PC-3 (cell line): Measurements from ENCODE around the gene CD320. TPM values are rescaled to one million over a fixed set of nuclear protein-coding genes. Genes with fewer than 3 reads are reported as not detected.
"Not testable (repeated sequence)": the region's sequence is repeated elsewhere in the genome, so short reads cannot be mapped to it uniquely, and the experiment has no call there.

Experiments
- ATAC-seq: fragments of 200-7000 bp; cut with Tn5 transposase; 2 replicates; pipeline ENCODE4 v1.9.1; 2020; ENCODE audit warnings: mild to moderate bottlenecking, moderate library complexity
- BruUV-seq: library from RNA; stranded (reverse); fragments of 400-500 nt; replicated peaks from 2 replicates; lab custom pipeline; 2021; lab: Mats Ljungman, UMichigan
- CTCF ChIA-PET: fragments of 300-600 bp; sonication (Branson Sonifier 250); formaldehyde crosslinking; loops from one replicate; lab custom pipeline; 2022; ENCODE audit warnings: antibody characterized with exemption; lab: Charles Lee
- POLR2A ChIA-PET: fragments of 300-600 bp; sonication (Branson Sonifier 250); formaldehyde crosslinking; loops from one replicate; lab custom pipeline; 2022; ENCODE audit warnings: antibody characterized with exemption; ENCODE audit not compliant: unreplicated experiment; lab: Charles Lee
- DNase-seq: peaks from one replicate; pipeline ENCODE4 v3.0.0-alpha.2; 2015
- H2AFZ ChIP-seq: fragments of 300-600 bp; sonication (generic); 2 replicates; pipeline ENCODE4 v1.6.0; 2016; ENCODE audit warnings: antibody characterized with exemption, low read length
- H3F3A ChIP-seq: fragments of 300-600 bp; sonication (generic); one replicate; pipeline ENCODE4 v1.6.0; 2017; ENCODE audit warnings: antibody characterized with exemption, low read length, control low read depth, mild to moderate bottlenecking; ENCODE audit not compliant: unreplicated experiment
- H3K27ac ChIP-seq: fragments of 300-600 bp; sonication (generic); 2 replicates; pipeline ENCODE4 v1.5.1; 2016; ENCODE audit warnings: mild to moderate bottlenecking, low read length
- H3K27me3 ChIP-seq: fragments of 300-600 bp; sonication (generic); 2 replicates; pipeline ENCODE4 v1.6.1; 2016; ENCODE audit warnings: low read length, mixed read lengths
- H3K36me3 ChIP-seq: fragments of 300-600 bp; sonication (generic); 2 replicates; pipeline ENCODE4 v1.6.1; 2016; ENCODE audit warnings: low read depth, mixed run types, low read length, mixed read lengths
- H3K4me1 ChIP-seq: fragments of 300-600 bp; sonication (generic); 2 replicates; pipeline ENCODE4 v1.5.1; 2016; ENCODE audit warnings: low read length; ENCODE audit not compliant: insufficient read depth
- H3K4me2 ChIP-seq: fragments of 300-600 bp; sonication (generic); 2 replicates; pipeline ENCODE4 v1.6.0; 2016; ENCODE audit warnings: low read length
- H3K4me3 ChIP-seq: fragments of 300-600 bp; sonication (generic); 2 replicates; pipeline ENCODE4 v1.5.1; 2016; ENCODE audit warnings: mild to moderate bottlenecking, low read length, mixed read lengths
- H3K79me2 ChIP-seq: fragments of 300-600 bp; sonication (generic); 2 replicates; pipeline ENCODE4 v1.6.1; 2017; ENCODE audit warnings: low read length, mixed read lengths
- H3K9ac ChIP-seq: fragments of 300-600 bp; sonication (generic); 2 replicates; pipeline ENCODE4 v1.6.0; 2016; ENCODE audit warnings: mild to moderate bottlenecking, low read length
- H3K9me2 ChIP-seq: fragments of 300-600 bp; sonication (generic); replicated peaks from 2 replicates; pipeline ENCODE4 v1.6.1; 2016; ENCODE audit warnings: mixed run types, low read length, mixed read lengths
- H3K9me3 ChIP-seq: fragments of 300-600 bp; sonication (generic); 2 replicates; pipeline ENCODE4 v1.6.1; 2016; ENCODE audit warnings: low read length, mixed read lengths
- H4K20me1 ChIP-seq: fragments of 300-600 bp; sonication (generic); 2 replicates; pipeline ENCODE4 v1.6.1; 2016; ENCODE audit warnings: low read length, mixed read lengths
- CTCF ChIP-seq: fragments of 300-600 bp; sonication (generic); conservative IDR thresholded peaks from 2 replicates; pipeline ENCODE4 v1.5.1; 2017; ENCODE audit warnings: antibody characterized with exemption, low read depth, mild to moderate bottlenecking, low read length
- EZH2 ChIP-seq: fragments of 300-600 bp; sonication (generic); IDR thresholded peaks from one replicate; pipeline ENCODE4 v1.6.1; 2017; ENCODE audit warnings: antibody characterized with exemption, mild to moderate bottlenecking, low read length; ENCODE audit not compliant: unreplicated experiment
- EZH2phosphoT487 ChIP-seq: fragments of 300-600 bp; sonication (generic); IDR thresholded peaks from 2 replicates; pipeline ENCODE4 v1.6.1; 2018; ENCODE audit warnings: mild to moderate bottlenecking, antibody characterized with exemption, low read length, borderline replicate concordance
- intact Hi-C: fragments of 100-400 bp; cut with micrococcal nuclease; formaldehyde crosslinking; loops from 2 replicates; pipeline ENCODE4 v1.9.0; 2023
- total RNA-seq: library from RNA; depleted of rRNA; stranded (reverse); fragments of >200 nt; gene quantifications from 2 replicates; pipeline ENCODE4 v1.2.3, GENCODE V29; 2014

The CD320 gene
- total RNA-seq, 1 experiment from 2014 or later, result 221 TPM

- ChIA-PET CTCF (no interaction called here), POLR2A (interaction anchor here (0.5 kb wide), 1 partner anchor 349 kb away, joined by 3 read pairs; no protein-coding TSS in a partner anchor)
- H3K9me3 ChIP-seq, result no peaks in the 10 kb centered on the region
- H3K79me2 ChIP-seq, result peaks cover 43% of the 10 kb centered on the region
- no TSS peak for BruUV-seq
- no peak for DNase-seq
- H3K27me3 ChIP-seq, result no peaks in the 10 kb centered on the region
- TF ChIP-seq EZH2phosphoT487, result no peak
- TF ChIP-seq EZH2, result no peak
- no peak for TF ChIP-seq CTCF
- peak overlapping the region; percentile 94 for H3K4me2 ChIP-seq
- no peak overlapping the region for H3K27ac ChIP-seq
- intact Hi-C loops, result no loop called here
- H3K9me2 ChIP-seq, result no peaks in the 10 kb centered on the region
- ATAC-seq, result no peak
- no peak overlapping the region for H2AFZ ChIP-seq
- peaks cover 22% of the 10 kb centered on the region for H4K20me1 ChIP-seq
- H3K4me3 ChIP-seq, result peak overlapping the region; percentile 99
- peaks cover 19% of the 10 kb centered on the region for H3K4me1 ChIP-seq
- peaks cover 21% of the 10 kb centered on the region for H3K36me3 ChIP-seq
- peak overlapping the region; percentile 99 for H3K9ac ChIP-seq
- no peaks in the 10 kb centered on the region for H3F3A ChIP-seq
Measured at GRCh38 chr19:8319807-8320520, 11.8 kb upstream of the CD320 start.

DNA sequence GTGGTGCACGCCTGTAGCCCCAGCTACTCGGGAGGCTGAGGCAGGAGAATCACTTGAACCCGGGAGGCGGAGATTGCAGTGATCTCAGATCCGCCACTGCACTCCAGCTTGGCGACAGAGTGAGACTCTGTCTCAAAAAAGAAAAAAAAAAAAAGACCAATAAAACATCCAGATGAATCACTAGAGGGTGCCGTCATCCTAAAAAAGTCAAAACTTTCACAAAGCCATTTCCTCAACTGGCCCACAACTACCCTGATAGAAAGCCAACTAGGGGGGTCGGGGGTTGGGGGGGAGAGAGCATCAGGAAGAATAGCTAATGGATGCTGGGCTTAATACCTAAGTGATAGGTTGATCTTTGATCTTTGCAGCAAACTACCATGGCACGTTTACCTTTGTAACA, 10.7 kb upstream of the CD320 start:
- ATAC-seq, DNase-seq: not testable (repeated sequence)
- CTCF ChIA-PET, result interaction anchor here (0.6 kb wide), 1 partner anchor 398 kb away, joined by 6 read pairs; no protein-coding TSS in a partner anchor

More for the DNA sequence above, 10.7 kb upstream of the CD320 start:
- Histone ChIP-seq H4K20me1 (peaks cover 22% of the 10 kb centered on the region), H3K36me3 (peaks cover 20% of the 10 kb centered on the region), H3K79me2 (peaks cover 43% of the 10 kb centered on the region), H3K4me1 (peaks cover 19% of the 10 kb centered on the region)
- H3K27me3 ChIP-seq, H3F3A ChIP-seq, H3K9me3 ChIP-seq, BruUV-seq, intact Hi-C loops, H3K9me2 ChIP-seq, H3K4me2 ChIP-seq, H3K9ac ChIP-seq, H2AFZ ChIP-seq, H3K27ac ChIP-seq, H3K4me3 ChIP-seq: not testable (repeated sequence)
- POLR2A ChIA-PET, result interaction anchor here (0.7 kb wide), 1 partner anchor 671 kb away, joined by 7 read pairs; no protein-coding TSS in a partner anchor
- TF ChIP-seq CTCF, result 0 out of 2 replicates have a peak, but pooled peaks have one; percentile 18
